Stomach (tissue), 9 donors: Measurements from ENCODE around the gene CYSTM1. TPM values are rescaled to one million over a fixed set of nuclear protein-coding genes. Genes with fewer than 3 reads are reported as not detected.
A peak's percentile ranks its signal among the peaks of the same experiment; 100 is the strongest.

Source experiments
- DNase-seq, 2 donors: peaks; one replicate each; pipeline versions ENCODE4 v3.0.0 to v3.0.0-alpha.2; 2013 to 2019
- H3K27ac ChIP-seq, 5 donors: fragments of 200-600 bp in 4 of 5; sonication (generic) in 4 of 5; one replicate each; pipeline ENCODE4 v1.5.1; 2013 to 2019; ENCODE audit warnings: mild to moderate bottlenecking in 1 of 5, moderate library complexity in 1 of 5
- H3K27me3 ChIP-seq, 3 donors: fragments of 200-600 bp; sonication (generic); one replicate each; pipeline ENCODE4 v1.5.1; 2017 to 2019; ENCODE audit warnings: mixed run types in 1 of 3
- H3K36me3 ChIP-seq, 4 donors: fragments of 200-600 bp; sonication (generic); 1 replicate in 3 of 4; 2 replicates in 1 of 4; pipeline ENCODE4 v1.5.1; 2016 to 2019
- H3K4me1 ChIP-seq, 4 donors: fragments of 200-600 bp; sonication (generic); one replicate each; pipeline ENCODE4 v1.5.1; 2016 to 2019
- H3K4me3 ChIP-seq, 4 donors: fragments of 200-600 bp; sonication (generic) in 3 of 4; one replicate each; pipeline ENCODE4 v1.5.1; 2016 to 2019; ENCODE audit warnings: mild to moderate bottlenecking in 1 of 4
- H3K9me3 ChIP-seq, 4 donors: fragments of 200-600 bp; sonication (generic); one replicate each; pipeline ENCODE4 v1.5.1; 2016 to 2019
- CTCF ChIP-seq, 7 experiments: fragments of 450-650 bp in 4 of 7; fragments of 200-600 bp in 3 of 7; sonication (generic) in 3 of 7; IDR thresholded peaks; one replicate each; pipeline ENCODE4 v1.5.1; 2016 to 2019; ENCODE audit warnings: antibody characterized with exemption in 7 of 7, control low read depth in 2 of 7, mild to moderate bottlenecking in 1 of 7
- EP300 ChIP-seq: sonication (generic); formaldehyde crosslinking; IDR thresholded peaks from one replicate; pipeline ENCODE4 v1.6.1; 2017; ENCODE audit warnings: antibody characterized with exemption
- POLR2A ChIP-seq, 4 donors: fragments of 450-650 bp; IDR thresholded peaks; one replicate each; pipeline ENCODE4 v1.6.1; 2016; ENCODE audit warnings: antibody characterized with exemption in 4 of 4, control low read depth in 2 of 4, mild to moderate bottlenecking in 1 of 4, moderate library complexity in 1 of 4
- POLR2AphosphoS5 ChIP-seq, 3 donors: sonication (generic); formaldehyde crosslinking; IDR thresholded peaks; one replicate each; pipeline ENCODE4 v1.6.1; 2016; ENCODE audit warnings: antibody characterized with exemption in 3 of 3
- WGBS, 5 donors: extraction: QIAGEN DNeasy Blood & Tissue Kit in 3 of 5; methylation state at CpG; one replicate each; pipeline versions ENCODE4 v1.1.5 to v1.1.7; 2013 to 2018; 5-methylcytosine and 5-hydroxymethylcytosine counted together
- intact Hi-C: fragments of 100-400 bp; cut with DNase I; formaldehyde crosslinking; loops from one replicate; pipeline ENCODE4 v1.15.1; 2023; ENCODE audit warnings: low total_unique reads
- polyA plus RNA-seq, 3 donors: library from polyadenylated mRNA; stranded (reverse); fragments of 200-250 nt; gene quantifications; one replicate each; pipeline ENCODE4 v1.2.3, GENCODE V29; 2013
- total RNA-seq, 5 donors: library from RNA; depleted of rRNA; stranded (reverse); fragments of >200 nt; gene quantifications; one replicate each; pipeline versions ENCODE4 v1.1.0 to v1.2.3, GENCODE V29; 2014 to 2016
- donor health status: healthy with polysubstance abuse.
- donor health status: Bipolar disorder and iron deficiency.
- donor health status: healthy.

Gene CYSTM1
- total and polyA plus RNA-seq, 8 donors, result 23.2 to 3,028 (median 321) TPM

- Histone ChIP-seq H3K4me1 (peaks cover 29 to 45% (median 35%) of the 10 kb centered on the region in 4 donors), H3K9me3 (no peaks in the 10 kb centered on the region), H3K4me3 (no peak overlapping the region), H3K27me3 (peaks cover 0 to 8% (median 4%) of the 10 kb centered on the region in 3 donors), H3K27ac (no peak overlapping the region), H3K36me3 (no peaks in the 10 kb centered on the region)
- intact Hi-C loops, result no loop called here
- TF ChIP-seq POLR2A (IDR thresholded peaks at IDR 0.05) (no peak), EP300 (no peak), POLR2AphosphoS5 (IDR thresholded peaks at IDR 0.05) (no peak), CTCF (IDR thresholded peaks at IDR 0.05) (no peak)
- DNase-seq, result no peak
- 82 to 96% (median 95%) methylated on average over 2 of the region's 2 CpGs for WGBS, 5 donors
Observed at GRCh38 chr5:140150201-140150600, 24.8 kb upstream of the CYSTM1 start.

- intact Hi-C loops, result no loop called here
- Histone ChIP-seq H3K9me3 (no peaks in the 10 kb centered on the region), H3K27ac (no peak overlapping the region)
Observed at GRCh38 chr5:140151144-140152021, 23.6 kb upstream of the CYSTM1 start.

GRCh38 chr5:140152022-140152999 lies 22.7 kb upstream of the CYSTM1 start:
- H3K27ac ChIP-seq, result no peak overlapping the region
- H3K27me3 ChIP-seq, result no peaks in the 10 kb centered on the region
- H3K36me3 ChIP-seq, result no peaks in the 10 kb centered on the region
- peaks cover 21 to 36% (median 30%) of the 10 kb centered on the region in 4 donors for H3K4me1 ChIP-seq
- intact Hi-C loops, result no loop called here
- DNase-seq, result peak in 1 of 2 donors; percentile 50
- TF ChIP-seq POLR2AphosphoS5 (IDR thresholded peaks at IDR 0.05) (no peak), CTCF (IDR thresholded peaks at IDR 0.05) (no peak), POLR2A (IDR thresholded peaks at IDR 0.05) (no peak), EP300 (no peak)
- H3K9me3 ChIP-seq, result no peaks in the 10 kb centered on the region
- no peak overlapping the region for H3K4me3 ChIP-seq
- WGBS, 5 donors, result 49 to 60% (median 56%) methylated on average over 17 to 23 of the region's 23 CpGs

More at GRCh38 chr5:140151144-140152021, 23.6 kb upstream of the CYSTM1 start:
- 54 to 71% (median 57%) methylated on average over 7 of the region's 7 CpGs for WGBS, 5 donors
- Histone ChIP-seq H3K4me3 (no peak overlapping the region), H3K4me1 (peaks cover 17 to 34% (median 28%) of the 10 kb centered on the region in 4 donors), H3K27me3 (peaks cover 0 to 1% (median 0%) of the 10 kb centered on the region in 3 donors), H3K36me3 (no peaks in the 10 kb centered on the region)
- DNase-seq, result peak in 1 of 2 donors; percentile 56
- TF ChIP-seq CTCF (IDR thresholded peaks at IDR 0.05) (no peak), EP300 (no peak), POLR2A (IDR thresholded peaks at IDR 0.05) (no peak), POLR2AphosphoS5 (IDR thresholded peaks at IDR 0.05) (no peak)

- peaks cover 24 to 41% (median 33%) of the 10 kb centered on the region in 4 donors for H3K4me1 ChIP-seq
- H3K27me3 ChIP-seq, result no peaks in the 10 kb centered on the region
- no peaks in the 10 kb centered on the region for H3K36me3 ChIP-seq
- WGBS, 5 donors, result 51 to 72% (median 63%) methylated on average over 6 to 7 of the region's 7 CpGs
- intact Hi-C loops, result no loop called here
- no peaks in the 10 kb centered on the region for H3K9me3 ChIP-seq
- TF ChIP-seq POLR2AphosphoS5 (IDR thresholded peaks at IDR 0.05) (no peak), EP300 (no peak), POLR2A (IDR thresholded peaks at IDR 0.05) (no peak), CTCF (IDR thresholded peaks at IDR 0.05) (no peak)
- H3K27ac ChIP-seq, result no peak overlapping the region
- no peak for DNase-seq
- no peak overlapping the region for H3K4me3 ChIP-seq
Observed at GRCh38 chr5:140153255-140153654, 21.7 kb upstream of the CYSTM1 start.
